NCI-H146 treated with DMSO at 0.1 percent for 48 hours (cell line): ENCODE data around the gene TPGS1.

Source experiments
- DNase-seq: peaks from one replicate; lab custom pipeline; 2025; ENCODE audit not compliant: unreplicated experiment; lab: John Stamatoyannopoulos, UW

The TPGS1 gene

GRCh38 chr19:538641-539428 is 31.5 kb downstream of the TPGS1 start:
- DNase-seq = no peak

- no peak for DNase-seq
Observed at GRCh38 chr19:539429-540030, 32.2 kb downstream of the TPGS1 start.

- no peak for DNase-seq
Observed at GRCh38 chr19:540867-541637, 33.8 kb downstream of the TPGS1 start.

GRCh38 chr19:541699-542098 is 34.4 kb downstream of the TPGS1 start:
- no peak for DNase-seq

- DNase-seq = no peak
Observed at GRCh38 chr19:542173-542866, 35.0 kb downstream of the TPGS1 start.

GRCh38 chr19:543910-544608 is 36.8 kb downstream of the TPGS1 start, which contains the start of gene GZMM:
TSS of gene GZMM (plus strand) at chr19:544053. CDS start at chr19:544072, 19 bp downstream.
- no peak for DNase-seq

GRCh38 chr19:547117-547516 is 39.8 kb downstream of the TPGS1 start:
- DNase-seq = no peak

- no peak for DNase-seq
Observed at GRCh38 chr19:547836-548720, 40.8 kb downstream of the TPGS1 start.

GRCh38 chr19:548886-549830 is 41.9 kb downstream of the TPGS1 start:
- DNase-seq = no peak

- no peak for DNase-seq
Observed at GRCh38 chr19:554817-555216, 47.5 kb downstream of the TPGS1 start.

GRCh38 chr19:555474-555808 is 48.1 kb downstream of the TPGS1 start:
- no peak for DNase-seq

- DNase-seq = no peak
Observed at GRCh38 chr19:556611-557382, 49.5 kb downstream of the TPGS1 start.

- no peak for DNase-seq
Observed at GRCh38 chr19:558770-559439, 51.6 kb downstream of the TPGS1 start.

GRCh38 chr19:560121-560520 is 52.8 kb downstream of the TPGS1 start:
- no peak for DNase-seq

GRCh38 chr19:566403-566802 is 59.1 kb downstream of the TPGS1 start:
- no peak for DNase-seq

GRCh38 chr19:566844-567243 is 59.5 kb downstream of the TPGS1 start:
- DNase-seq = no peak

GRCh38 chr19:567296-567900 is 60.1 kb downstream of the TPGS1 start:
- no peak for DNase-seq
